ENCODE measurements around the gene TRPM8.
A peak's percentile ranks its signal among the peaks of the same experiment; 100 is the strongest.
"Not testable (repeated sequence)": the region's sequence is repeated elsewhere in the genome, so short reads cannot be mapped to it uniquely, and the experiment has no call there.

The TRPM8 gene

GRCh38 chr2:233917116-233917515 lies at the start of gene TRPM8:
TSS of gene TRPM8 (plus strand) at chr2:233917373. CDS start at chr2:233926538, 9,165 bp downstream.
- DNase-seq, result no peak

GRCh38 chr2:233867993-233868532 lies 49.1 kb upstream of the TRPM8 start, which contains the start of gene MSL3B:
TSS of gene MSL3B (minus strand) at chr2:233868386.
- DNase-seq, result peak; percentile 41

- no peak for DNase-seq
These were observed 45.7 kb upstream of the TRPM8 start for GRCh38 chr2:233871432-233871831.

- DNase-seq, result not testable (repeated sequence)
These were observed 45.0 kb upstream of the TRPM8 start for GRCh38 chr2:233872125-233872524.

- DNase-seq, result no peak
These were observed 34.8 kb upstream of the TRPM8 start for GRCh38 chr2:233882353-233882752.

GRCh38 chr2:233892793-233893192 lies 24.4 kb upstream of the TRPM8 start:
- no peak for DNase-seq

GRCh38 chr2:233896253-233896652 lies 20.9 kb upstream of the TRPM8 start:
- DNase-seq, result not testable (repeated sequence)

GRCh38 chr2:233901367-233901766 lies 15.8 kb upstream of the TRPM8 start:
- DNase-seq, result no peak

GRCh38 chr2:233901884-233902283 lies 15.3 kb upstream of the TRPM8 start:
- DNase-seq, result no peak

- DNase-seq, result no peak
These were observed 11.2 kb upstream of the TRPM8 start for GRCh38 chr2:233905945-233906344.

GRCh38 chr2:233907627-233908026 lies 9.5 kb upstream of the TRPM8 start:
- no peak for DNase-seq

- DNase-seq, result no peak
These were observed 4.3 kb upstream of the TRPM8 start for GRCh38 chr2:233912691-233913423.

- DNase-seq, result no peak
These were observed 2.0 kb upstream of the TRPM8 start for GRCh38 chr2:233915128-233915527.

GRCh38 chr2:233919319-233919718 lies 2.1 kb downstream of the TRPM8 start:
- no peak for DNase-seq

GRCh38 chr2:233919938-233920337 lies 2.8 kb downstream of the TRPM8 start:
- no peak for DNase-seq

- DNase-seq, result no peak
These were observed 5.3 kb downstream of the TRPM8 start for GRCh38 chr2:233922471-233922870.

GRCh38 chr2:233925402-233925801 lies 8.2 kb downstream of the TRPM8 start:
- DNase-seq, result no peak

- no peak for DNase-seq
These were observed 9.6 kb downstream of the TRPM8 start for GRCh38 chr2:233926806-233927205.

GRCh38 chr2:233928594-233929351 lies 11.6 kb downstream of the TRPM8 start:
- peak; percentile 15 for DNase-seq

- DNase-seq, result no peak
These were observed 12.3 kb downstream of the TRPM8 start for GRCh38 chr2:233929352-233930022.

- no peak for DNase-seq
These were observed 17.4 kb downstream of the TRPM8 start for GRCh38 chr2:233934524-233934923.

GRCh38 chr2:233935426-233935825 lies 18.3 kb downstream of the TRPM8 start:
- no peak for DNase-seq

GRCh38 chr2:233936089-233936488 lies 18.9 kb downstream of the TRPM8 start:
- DNase-seq, result no peak

All from NCI-H2029 treated with DMSO at 0.1 percent for 48 hours (cell line).